GM13976 (cell line): Measurements from ENCODE around the gene SOX2.

Experiments
- DNase-seq: peaks from one replicate; pipeline ENCODE4 v3.0.0; 2012; ENCODE audit warnings: low spot score
- in situ Hi-C: fragments of 300-500 bp; cut with MboI; formaldehyde crosslinking; loops from one replicate; pipeline ENCODE4 v1.12.0; 2022; ENCODE audit warnings: low sequenced_read_pairs, mixed read lengths, inconsistent platforms; ENCODE audit not compliant: unreplicated experiment
- TF ChIP-seq, protein P1 (sequence below): IDR thresholded peaks from 2 replicates; pipeline ENCODE4 v1.5.1; 2012; ENCODE audit warnings: borderline replicate concordance, mild to moderate bottlenecking; ENCODE audit not compliant: insufficient read depth; ENCODE audit errors: extremely low read depth, missing control alignments, control extremely low read depth

The SOX2 gene

DNA sequence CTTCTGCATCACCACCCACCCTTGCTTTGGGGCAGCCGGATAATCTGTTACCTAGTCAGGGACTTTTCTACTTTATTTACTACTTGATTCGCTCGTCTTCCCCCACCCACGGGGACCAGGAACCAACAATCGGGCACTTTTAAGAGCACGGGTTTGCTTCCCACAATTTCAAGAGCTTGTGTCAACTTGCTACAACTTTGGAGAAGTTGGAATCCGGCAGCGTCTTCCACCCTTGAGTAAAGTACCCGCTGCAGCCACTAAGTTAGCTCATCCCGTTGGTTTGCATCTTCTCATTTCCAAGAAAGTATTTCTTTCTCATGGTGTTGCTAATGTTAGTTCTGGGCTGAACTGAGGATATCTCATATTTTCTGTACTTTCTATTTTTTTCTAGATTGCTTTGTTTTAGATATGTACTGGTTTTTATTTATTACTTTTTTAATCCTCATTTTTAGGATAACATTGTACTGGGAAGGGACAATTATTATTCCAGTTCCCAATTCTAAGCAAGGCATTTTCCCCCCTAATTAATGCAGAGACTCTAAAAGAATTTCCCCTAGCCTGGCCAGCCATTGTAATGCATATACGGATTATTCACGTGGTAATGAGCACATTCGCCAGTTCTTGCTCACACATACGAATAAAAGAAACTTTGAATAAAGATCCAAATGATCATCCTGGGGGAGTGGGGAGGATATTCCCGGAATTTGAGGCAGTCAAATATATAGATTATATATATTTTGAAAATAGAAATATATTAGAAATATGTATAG is 4.0 kb downstream of the SOX2 start:
- TF ChIP-seq, protein P1, sequence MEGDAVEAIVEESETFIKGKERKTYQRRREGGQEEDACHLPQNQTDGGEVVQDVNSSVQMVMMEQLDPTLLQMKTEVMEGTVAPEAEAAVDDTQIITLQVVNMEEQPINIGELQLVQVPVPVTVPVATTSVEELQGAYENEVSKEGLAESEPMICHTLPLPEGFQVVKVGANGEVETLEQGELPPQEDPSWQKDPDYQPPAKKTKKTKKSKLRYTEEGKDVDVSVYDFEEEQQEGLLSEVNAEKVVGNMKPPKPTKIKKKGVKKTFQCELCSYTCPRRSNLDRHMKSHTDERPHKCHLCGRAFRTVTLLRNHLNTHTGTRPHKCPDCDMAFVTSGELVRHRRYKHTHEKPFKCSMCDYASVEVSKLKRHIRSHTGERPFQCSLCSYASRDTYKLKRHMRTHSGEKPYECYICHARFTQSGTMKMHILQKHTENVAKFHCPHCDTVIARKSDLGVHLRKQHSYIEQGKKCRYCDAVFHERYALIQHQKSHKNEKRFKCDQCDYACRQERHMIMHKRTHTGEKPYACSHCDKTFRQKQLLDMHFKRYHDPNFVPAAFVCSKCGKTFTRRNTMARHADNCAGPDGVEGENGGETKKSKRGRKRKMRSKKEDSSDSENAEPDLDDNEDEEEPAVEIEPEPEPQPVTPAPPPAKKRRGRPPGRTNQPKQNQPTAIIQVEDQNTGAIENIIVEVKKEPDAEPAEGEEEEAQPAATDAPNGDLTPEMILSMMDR, result no peak
- DNase-seq, result no peak
- in situ Hi-C loops, result loop anchor here (25.0 kb wide), 1 partner anchor 547 kb away; no protein-coding TSS in a partner anchor

DNA sequence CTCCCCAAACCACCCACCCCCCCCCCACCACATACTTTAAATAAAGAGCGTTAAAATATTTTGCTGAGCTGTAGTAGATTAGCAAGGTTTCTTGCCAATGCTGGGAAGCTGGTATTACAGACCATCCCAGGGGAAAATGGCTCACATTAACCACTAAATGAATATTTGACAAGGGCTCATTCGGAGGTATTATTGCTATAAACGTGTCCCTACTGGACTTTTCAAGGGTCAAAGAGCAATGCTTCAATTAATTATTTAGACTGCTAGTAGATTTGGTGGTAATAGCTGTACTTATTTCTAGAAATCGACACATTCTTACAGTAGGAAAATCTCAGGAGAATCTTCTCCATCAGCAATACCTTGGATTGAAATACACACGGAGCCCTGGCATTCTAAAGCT is 5.2 kb downstream of the SOX2 start:
- in situ Hi-C loops, result loop anchor here (25.0 kb wide), 1 partner anchor 545 kb away; no protein-coding TSS in a partner anchor
- TF ChIP-seq, protein P1, result no peak
- DNase-seq, result no peak

DNA sequence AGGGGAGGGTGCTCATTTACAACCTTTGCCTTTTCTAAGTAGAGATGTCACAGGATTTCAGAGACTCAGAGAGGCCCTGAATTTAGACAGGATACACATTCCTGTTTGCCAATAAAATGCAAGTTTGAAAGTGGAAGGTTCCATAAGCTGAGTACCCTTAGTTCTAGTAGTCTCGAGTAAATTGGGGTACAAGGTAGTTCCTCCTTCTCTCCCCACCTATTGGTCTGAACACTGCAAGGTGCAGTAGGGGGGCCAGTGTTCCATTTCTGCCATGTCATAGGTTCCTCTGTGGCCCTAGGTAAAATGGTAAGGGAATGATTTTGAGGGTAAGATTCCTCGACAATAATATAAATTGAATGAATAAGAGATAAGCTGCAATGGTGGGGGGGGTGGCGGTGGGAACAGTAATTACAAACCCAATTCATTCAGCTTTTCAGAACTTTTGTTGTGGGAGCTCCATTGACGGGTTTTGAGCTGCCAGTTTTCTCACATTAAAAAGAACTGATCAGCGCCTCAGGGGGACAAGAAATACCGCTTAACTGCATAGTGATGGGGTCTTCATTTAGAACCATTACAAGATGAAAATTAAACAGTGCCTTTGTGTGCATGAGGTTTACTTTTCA is 5.9 kb downstream of the SOX2 start:
- no peak for DNase-seq
- in situ Hi-C loops, result loop anchor here (25.0 kb wide), 1 partner anchor 545 kb away; no protein-coding TSS in a partner anchor
- TF ChIP-seq, protein P1, result no peak

DNA sequence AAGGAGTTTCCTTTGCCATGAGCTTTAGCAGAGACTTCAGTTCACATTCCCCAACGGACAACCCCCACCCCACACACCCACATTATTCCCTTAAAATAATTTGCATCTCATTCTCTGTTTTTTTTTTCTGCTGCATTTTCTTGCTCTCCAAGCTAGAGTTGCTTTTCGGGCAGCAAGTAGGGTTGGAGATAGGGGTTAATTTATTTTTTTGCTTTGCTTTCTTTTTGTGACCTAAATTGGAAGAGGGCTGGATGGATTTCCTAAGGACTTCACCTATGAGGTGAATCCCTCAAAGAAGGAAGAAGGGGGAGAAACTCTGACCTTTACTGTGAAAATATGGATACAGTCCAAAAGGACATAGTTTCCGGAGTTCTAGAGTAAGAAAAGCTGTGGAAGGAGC is 6.6 kb downstream of the SOX2 start:
- no peak for DNase-seq
- in situ Hi-C loops, result loop anchor here (25.0 kb wide), 1 partner anchor 544 kb away; no protein-coding TSS in a partner anchor
- TF ChIP-seq, protein P1, result no peak

DNA sequence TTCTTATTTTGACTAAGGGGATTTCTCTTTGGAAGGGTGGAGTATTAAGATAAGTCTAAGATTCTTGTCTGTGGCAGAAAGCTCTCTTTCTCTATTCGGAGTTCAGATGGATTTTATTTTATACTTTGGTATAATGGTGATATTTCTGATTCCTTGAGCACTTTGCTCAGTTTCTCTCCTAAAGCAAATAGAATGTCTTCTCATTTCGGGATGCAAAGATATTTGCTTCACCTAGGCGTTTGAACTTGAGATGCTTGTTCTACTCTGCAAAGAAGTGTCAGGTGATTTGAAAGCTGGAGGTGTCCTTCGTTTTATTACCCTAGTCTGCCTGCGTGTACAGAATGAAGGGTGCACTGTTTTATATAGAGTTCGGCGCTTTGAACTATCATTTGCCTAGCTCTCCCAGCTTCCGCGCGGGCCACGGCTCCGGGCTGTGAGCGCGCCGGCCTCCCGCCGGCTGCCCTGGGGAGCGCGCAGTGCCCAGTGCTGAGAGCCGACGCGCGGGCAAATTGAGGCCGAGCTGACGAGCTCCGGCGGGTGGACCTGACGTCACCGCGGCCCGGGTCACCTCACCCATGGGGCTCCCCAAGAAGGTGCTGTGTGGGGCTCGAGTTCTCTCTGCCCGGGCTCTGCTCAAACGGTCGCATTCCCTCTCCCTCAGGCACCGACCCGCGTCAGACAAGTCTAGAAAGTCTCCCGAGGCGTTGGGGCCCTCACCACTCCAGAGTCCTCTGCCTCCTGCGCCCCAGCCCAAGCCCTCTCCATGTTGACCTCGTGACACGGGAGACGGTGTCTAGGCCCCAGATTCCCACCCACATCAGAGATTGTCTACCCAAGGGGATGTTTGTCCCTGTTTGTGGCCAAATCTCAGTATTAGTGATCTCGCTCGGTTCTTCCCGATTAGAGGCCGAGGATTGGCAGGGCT is 7.5 kb downstream of the SOX2 start:
- TF ChIP-seq, protein P1, result no peak
- in situ Hi-C loops, result loop anchor here (25.0 kb wide), 1 partner anchor 543 kb away; no protein-coding TSS in a partner anchor
- DNase-seq, result no peak
